GM12801 (cell line): ENCODE data around the gene ANO2.

ENCODE experiments used
- CTCF ChIP-seq: IDR thresholded peaks from one replicate; pipeline ENCODE4 v1.5.1; 2011; ENCODE audit warnings: control low read depth; ENCODE audit not compliant: insufficient read length; ENCODE audit errors: extremely low read depth

The ANO2 gene

GRCh38 chr12:5783289-5783920 lies 161.7 kb downstream of the ANO2 start:
- TF ChIP-seq CTCF, result no peak

GRCh38 chr12:5780536-5780935 lies 164.5 kb downstream of the ANO2 start:
- no peak for TF ChIP-seq CTCF

- no peak for TF ChIP-seq CTCF
Measured at GRCh38 chr12:5779401-5779800, 165.7 kb downstream of the ANO2 start.

GRCh38 chr12:5778821-5779220 lies 166.2 kb downstream of the ANO2 start:
- TF ChIP-seq CTCF, result no peak

GRCh38 chr12:5777451-5777850 lies 167.6 kb downstream of the ANO2 start:
- no peak for TF ChIP-seq CTCF

- no peak for TF ChIP-seq CTCF
Measured at GRCh38 chr12:5776091-5776490, 169.0 kb downstream of the ANO2 start.

- TF ChIP-seq CTCF, result no peak
Measured at GRCh38 chr12:5773550-5773949, 171.5 kb downstream of the ANO2 start.
